ENCODE measurements around the gene RHCG. TPM values are rescaled to one million over a fixed set of nuclear protein-coding genes. Genes with fewer than 3 reads are reported as not detected.
A peak's percentile ranks its signal among the peaks of the same experiment; 100 is the strongest.

RHCG gene
- total and polyA plus RNA-seq, 2 of the 13 experiments (the other 11 are each of a cell fraction or from before 2014, with no cell fraction given): not detected

DNA sequence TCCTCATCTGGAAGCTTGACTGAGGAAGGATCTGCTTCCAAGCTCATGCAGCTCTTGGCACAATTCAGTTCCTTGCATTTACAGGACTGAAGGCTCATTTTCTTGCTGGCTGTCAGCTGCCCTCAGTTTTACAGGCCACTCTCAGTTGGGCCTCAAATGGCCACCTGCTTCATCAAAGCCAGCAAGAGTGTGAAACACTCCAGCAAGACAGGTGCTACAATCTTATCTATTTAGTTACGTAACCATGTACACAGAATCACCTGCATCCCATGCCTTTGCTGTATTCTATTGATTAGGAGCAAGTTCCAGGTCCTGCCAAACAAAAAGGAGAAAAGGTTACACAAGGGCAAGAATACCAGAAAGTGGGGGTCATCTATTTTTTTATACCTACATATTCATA, 40.8 kb downstream of the RHCG start (continued):
- TF ChIP-seq, protein P1, sequence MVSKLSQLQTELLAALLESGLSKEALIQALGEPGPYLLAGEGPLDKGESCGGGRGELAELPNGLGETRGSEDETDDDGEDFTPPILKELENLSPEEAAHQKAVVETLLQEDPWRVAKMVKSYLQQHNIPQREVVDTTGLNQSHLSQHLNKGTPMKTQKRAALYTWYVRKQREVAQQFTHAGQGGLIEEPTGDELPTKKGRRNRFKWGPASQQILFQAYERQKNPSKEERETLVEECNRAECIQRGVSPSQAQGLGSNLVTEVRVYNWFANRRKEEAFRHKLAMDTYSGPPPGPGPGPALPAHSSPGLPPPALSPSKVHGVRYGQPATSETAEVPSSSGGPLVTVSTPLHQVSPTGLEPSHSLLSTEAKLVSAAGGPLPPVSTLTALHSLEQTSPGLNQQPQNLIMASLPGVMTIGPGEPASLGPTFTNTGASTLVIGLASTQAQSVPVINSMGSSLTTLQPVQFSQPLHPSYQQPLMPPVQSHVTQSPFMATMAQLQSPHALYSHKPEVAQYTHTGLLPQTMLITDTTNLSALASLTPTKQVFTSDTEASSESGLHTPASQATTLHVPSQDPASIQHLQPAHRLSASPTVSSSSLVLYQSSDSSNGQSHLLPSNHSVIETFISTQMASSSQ (IDR thresholded peaks at IDR 0.05; ENCODE audit: low read depth): no peak
- TF ChIP-seq, protein P1 (CRISPR knock-in tag; IDR thresholded peaks at IDR 0.05; ENCODE audit: borderline replicate concordance): no peak
- TF ChIP-seq ZNF446 (CRISPR knock-in tag; IDR thresholded peaks at IDR 0.05) (no peak), FOXP1 (IDR thresholded peaks at IDR 0.05) (no peak), FOXP1 (CRISPR knock-in tag; IDR thresholded peaks at IDR 0.05) (peak; percentile 59; the same call in 1 of the 2 replicates), EP300 (IDR thresholded peaks at IDR 0.05; ENCODE audit: low read depth in 2 of 2, low read length in 2 of 2) (peak in 1 of 2 experiments; percentile 71; a peak in 2 of 4 replicates), EP300 (CRISPR knock-in tag; IDR thresholded peaks at IDR 0.05; ENCODE audit: borderline replicate concordance) (no peak), ZNF329 (CRISPR knock-in tag; IDR thresholded peaks at IDR 0.05; ENCODE audit: low read depth) (no peak), NBN (conservative IDR thresholded peaks at IDR 0.05) (no peak), SUZ12 (IDR thresholded peaks at IDR 0.05; ENCODE audit: low read depth, low read length) (no peak), HNF4A (CRISPR knock-in tag; IDR thresholded peaks at IDR 0.05) (peak; percentile 67), SP140L (CRISPR knock-in tag; IDR thresholded peaks at IDR 0.05; ENCODE audit: borderline replicate concordance) (no peak), NONO (IDR thresholded peaks at IDR 0.05) (no peak), NONO (CRISPR knock-in tag; conservative IDR thresholded peaks at IDR 0.05) (no peak), NPAS2 (CRISPR knock-in tag; IDR thresholded peaks at IDR 0.05; ENCODE audit: borderline replicate concordance) (no peak), ZNF382 (CRISPR knock-in tag; IDR thresholded peaks at IDR 0.05; ENCODE audit: borderline replicate concordance) (no peak), MATR3 (CRISPR knock-in tag; IDR thresholded peaks at IDR 0.05) (no peak)
- TF ChIP-seq, protein P2, sequence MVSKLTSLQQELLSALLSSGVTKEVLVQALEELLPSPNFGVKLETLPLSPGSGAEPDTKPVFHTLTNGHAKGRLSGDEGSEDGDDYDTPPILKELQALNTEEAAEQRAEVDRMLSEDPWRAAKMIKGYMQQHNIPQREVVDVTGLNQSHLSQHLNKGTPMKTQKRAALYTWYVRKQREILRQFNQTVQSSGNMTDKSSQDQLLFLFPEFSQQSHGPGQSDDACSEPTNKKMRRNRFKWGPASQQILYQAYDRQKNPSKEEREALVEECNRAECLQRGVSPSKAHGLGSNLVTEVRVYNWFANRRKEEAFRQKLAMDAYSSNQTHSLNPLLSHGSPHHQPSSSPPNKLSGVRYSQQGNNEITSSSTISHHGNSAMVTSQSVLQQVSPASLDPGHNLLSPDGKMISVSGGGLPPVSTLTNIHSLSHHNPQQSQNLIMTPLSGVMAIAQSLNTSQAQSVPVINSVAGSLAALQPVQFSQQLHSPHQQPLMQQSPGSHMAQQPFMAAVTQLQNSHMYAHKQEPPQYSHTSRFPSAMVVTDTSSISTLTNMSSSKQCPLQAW (CRISPR knock-in tag; IDR thresholded peaks at IDR 0.05): no peak
- TF ChIP-seq, protein P3, sequence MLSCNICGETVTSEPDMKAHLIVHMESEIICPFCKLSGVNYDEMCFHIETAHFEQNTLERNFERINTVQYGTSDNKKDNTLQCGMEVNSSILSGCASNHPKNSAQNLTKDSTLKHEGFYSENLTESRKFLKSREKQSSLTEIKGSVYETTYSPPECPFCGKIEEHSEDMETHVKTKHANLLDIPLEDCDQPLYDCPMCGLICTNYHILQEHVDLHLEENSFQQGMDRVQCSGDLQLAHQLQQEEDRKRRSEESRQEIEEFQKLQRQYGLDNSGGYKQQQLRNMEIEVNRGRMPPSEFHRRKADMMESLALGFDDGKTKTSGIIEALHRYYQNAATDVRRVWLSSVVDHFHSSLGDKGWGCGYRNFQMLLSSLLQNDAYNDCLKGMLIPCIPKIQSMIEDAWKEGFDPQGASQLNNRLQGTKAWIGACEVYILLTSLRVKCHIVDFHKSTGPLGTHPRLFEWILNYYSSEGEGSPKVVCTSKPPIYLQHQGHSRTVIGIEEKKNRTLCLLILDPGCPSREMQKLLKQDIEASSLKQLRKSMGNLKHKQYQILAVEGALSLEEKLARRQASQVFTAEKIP (CRISPR knock-in tag; IDR thresholded peaks at IDR 0.05; ENCODE audit: borderline replicate concordance): no peak
- TF ChIP-seq, protein P4, sequence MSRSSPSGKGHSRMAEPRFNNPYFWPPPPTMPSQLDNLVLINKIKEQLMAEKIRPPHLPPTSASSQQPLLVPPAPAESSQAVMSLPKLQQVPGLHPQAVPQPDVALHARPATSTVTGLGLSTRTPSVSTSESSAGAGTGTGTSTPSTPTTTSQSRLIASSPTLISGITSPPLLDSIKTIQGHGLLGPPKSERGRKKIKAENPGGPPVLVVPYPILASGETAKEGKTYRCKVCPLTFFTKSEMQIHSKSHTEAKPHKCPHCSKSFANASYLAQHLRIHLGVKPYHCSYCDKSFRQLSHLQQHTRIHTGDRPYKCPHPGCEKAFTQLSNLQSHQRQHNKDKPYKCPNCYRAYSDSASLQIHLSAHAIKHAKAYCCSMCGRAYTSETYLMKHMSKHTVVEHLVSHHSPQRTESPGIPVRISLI (CRISPR knock-in tag; IDR thresholded peaks at IDR 0.05; ENCODE audit: borderline replicate concordance): no peak
- TF ChIP-seq, protein P5, sequence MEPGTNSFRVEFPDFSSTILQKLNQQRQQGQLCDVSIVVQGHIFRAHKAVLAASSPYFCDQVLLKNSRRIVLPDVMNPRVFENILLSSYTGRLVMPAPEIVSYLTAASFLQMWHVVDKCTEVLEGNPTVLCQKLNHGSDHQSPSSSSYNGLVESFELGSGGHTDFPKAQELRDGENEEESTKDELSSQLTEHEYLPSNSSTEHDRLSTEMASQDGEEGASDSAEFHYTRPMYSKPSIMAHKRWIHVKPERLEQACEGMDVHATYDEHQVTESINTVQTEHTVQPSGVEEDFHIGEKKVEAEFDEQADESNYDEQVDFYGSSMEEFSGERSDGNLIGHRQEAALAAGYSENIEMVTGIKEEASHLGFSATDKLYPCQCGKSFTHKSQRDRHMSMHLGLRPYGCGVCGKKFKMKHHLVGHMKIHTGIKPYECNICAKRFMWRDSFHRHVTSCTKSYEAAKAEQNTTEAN (CRISPR knock-in tag; conservative IDR thresholded peaks at IDR 0.05): no peak
- TF ChIP-seq, protein P6, sequence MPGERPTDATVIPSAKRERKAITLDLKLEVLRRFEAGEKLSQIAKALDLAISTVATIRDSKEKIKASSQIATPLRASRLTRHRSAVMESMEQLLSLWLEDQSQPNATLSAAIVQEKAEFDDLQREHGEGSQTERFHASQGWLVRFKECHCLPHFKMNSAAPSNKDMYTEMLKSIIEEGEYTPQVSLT (CRISPR knock-in tag; IDR thresholded peaks at IDR 0.05; ENCODE audit: borderline replicate concordance, low read depth): no peak
